HG03159 (cell line): ENCODE results near the gene GP2.
"Not testable (repeated sequence)": the region's sequence is repeated elsewhere in the genome, so short reads cannot be mapped to it uniquely, and the experiment has no call there.

ENCODE experiments used
- ATAC-seq: cut with Tn5 transposase; IDR thresholded peaks from one replicate; pipeline ENCODE4 v1.9.1; 2021; ENCODE audit warnings: mild to moderate bottlenecking, moderate library complexity; ENCODE audit not compliant: unreplicated experiment

GP2 gene

DNA sequence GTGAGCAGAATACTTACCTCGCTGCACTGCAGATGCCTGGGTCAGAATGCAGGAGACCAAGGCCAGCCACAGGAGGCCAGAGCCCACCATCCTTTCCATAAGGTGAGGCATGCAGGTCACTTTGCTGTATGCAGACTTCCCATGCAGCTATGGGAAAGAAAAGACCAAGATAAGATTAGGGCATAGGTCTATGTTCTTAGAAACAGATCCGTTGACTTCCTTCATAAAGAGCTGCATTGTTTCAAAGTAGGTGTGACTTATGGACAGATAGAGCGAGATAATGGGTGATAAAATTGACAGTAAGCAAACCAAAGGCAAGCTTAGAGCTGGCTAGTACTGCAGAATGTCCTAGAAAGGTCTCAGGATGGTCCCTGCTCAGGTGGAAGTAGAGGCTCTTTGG, 992 bp downstream of the GP2 start:
- no peak for ATAC-seq

GRCh38 chr16:20325005-20325404, 2.3 kb downstream of the GP2 start:
- no peak for ATAC-seq

DNA sequence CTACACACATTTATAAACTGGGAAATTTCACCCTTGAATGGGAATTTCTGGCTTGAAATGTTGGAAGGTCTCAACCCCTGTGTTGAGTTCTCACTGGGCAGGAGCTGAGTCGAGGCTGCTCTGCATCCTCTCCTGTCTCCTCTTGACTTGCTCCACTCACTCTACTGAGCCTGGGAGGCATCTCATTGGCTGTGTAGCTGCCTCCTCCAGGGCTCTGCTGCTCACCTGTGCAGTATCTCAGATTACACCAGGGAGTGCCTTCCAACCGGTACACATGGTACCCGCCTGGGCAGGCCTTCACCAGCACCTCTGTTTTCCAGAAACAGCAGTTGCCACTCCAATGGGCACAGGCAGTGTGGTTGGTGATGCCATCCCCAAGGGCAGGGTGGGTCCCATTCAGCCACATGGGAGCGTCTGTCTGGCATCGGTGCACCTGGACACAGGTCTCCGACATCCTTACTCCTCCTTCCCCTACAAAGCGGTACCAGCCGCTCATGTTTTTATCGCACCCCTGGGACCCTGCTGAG, 3.7 kb downstream of the GP2 start:
- no peak for ATAC-seq

DNA sequence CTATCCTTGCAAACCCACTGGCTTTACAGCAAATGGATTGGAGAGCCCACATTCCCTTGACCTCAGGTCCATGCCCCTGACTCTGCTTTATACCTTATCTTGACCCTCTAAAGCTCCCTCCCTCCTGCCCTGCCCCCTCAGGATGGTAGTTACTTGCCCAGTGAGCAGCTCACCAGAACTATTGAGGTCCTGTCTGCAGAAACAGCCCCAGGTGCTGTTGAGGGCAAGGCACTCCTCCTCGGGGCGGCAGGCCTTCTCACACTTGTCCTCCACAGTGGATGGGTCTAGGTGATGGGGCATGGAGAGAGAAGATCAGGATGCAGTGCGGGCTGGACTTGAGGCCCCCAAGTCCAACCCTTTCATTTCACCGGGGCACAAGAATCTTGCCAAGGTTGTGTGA, 4.6 kb downstream of the GP2 start:
- ATAC-seq: no peak

- no peak for ATAC-seq
Observed at GRCh38 chr16:20321671-20322070, 5.6 kb downstream of the GP2 start.

- ATAC-seq: not testable (repeated sequence)
Observed at GRCh38 chr16:20321051-20321450, 6.3 kb downstream of the GP2 start.

DNA sequence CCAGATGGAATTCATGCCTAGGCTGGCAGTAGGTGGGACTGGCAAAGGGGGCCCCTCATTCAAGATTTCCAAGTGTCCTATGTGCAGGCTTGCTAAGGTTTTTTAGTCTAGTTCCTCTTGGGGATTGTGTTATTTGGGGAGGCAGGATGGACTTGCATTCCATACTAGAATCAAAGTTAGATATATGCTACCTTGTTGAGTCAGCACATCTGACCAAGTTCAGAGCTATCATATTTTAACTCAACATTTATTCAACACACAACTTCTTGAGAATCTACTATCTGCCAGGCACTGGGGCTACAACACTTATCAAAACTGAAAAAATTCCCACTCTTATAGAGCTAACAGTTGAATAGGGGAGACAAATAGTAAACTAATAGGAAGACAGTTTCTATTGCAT, 6.7 kb downstream of the GP2 start:
- ATAC-seq: no peak

GRCh38 chr16:20320178-20320577, 7.1 kb downstream of the GP2 start:
- no peak for ATAC-seq

- ATAC-seq: no peak
Observed at GRCh38 chr16:20319406-20319805, 7.9 kb downstream of the GP2 start.

DNA sequence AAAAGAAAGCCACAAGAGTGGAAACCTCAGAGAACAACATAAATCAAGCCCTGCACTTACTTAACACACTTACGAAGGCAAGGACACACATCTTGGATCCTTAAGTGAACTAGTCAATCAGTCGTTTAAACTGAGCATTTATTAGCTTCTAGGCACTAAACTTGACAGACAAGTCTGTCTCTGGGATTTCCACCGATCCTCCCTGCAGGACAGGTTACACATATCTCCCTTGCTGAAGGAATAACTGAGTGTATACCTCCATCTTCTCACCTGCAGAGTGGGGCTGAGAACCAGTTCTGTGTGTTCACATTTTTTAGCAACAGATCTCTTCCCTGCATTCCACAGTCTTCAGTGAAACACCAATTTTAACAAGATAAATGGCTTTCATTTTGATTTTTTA, 8.9 kb downstream of the GP2 start:
- no peak for ATAC-seq

DNA sequence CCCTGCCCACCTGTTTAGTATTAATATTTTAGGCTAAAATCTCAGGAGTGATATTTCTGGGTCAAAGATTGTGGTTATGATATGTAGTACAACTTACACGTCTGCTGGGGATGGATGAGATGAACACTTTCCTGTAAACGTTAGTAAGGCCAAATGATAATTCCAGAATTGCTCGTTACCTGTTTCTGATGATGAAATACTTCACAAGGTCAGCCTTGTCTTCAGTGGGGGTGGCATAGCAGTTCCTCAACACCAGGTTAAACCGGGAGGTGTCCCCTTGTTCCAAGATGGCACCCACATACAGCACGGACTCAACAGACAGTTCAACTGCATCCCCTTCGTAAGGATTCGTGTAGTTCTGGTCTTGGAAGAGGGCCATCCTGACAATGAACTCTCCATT, 9.3 kb downstream of the GP2 start:
- ATAC-seq: no peak

- ATAC-seq: no peak
Observed at GRCh38 chr16:20317117-20317516, 10.2 kb downstream of the GP2 start.

- ATAC-seq: no peak
Observed at GRCh38 chr16:20316715-20317114, 10.6 kb downstream of the GP2 start.

DNA sequence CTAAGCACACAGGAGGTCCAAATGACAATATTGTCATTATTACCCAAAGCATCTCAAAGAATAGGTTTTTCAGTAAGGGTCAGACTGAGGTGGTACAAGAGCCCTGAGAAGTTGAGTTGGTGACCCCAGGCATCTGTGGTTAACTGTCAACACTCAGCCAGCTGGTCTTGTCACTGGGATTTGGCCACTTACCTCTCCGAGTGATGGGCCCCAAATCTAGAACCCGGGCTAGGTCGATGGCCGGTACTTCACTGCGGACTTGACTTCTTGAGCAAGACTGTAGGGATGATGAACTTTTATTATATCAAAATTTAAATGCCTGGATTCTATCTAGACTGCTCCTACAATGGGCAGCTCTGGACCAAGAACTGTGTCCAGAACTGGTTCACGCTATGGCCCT, 11.5 kb downstream of the GP2 start:
- ATAC-seq: no peak

GRCh38 chr16:20314575-20314974, 12.7 kb downstream of the GP2 start:
- no peak for ATAC-seq

DNA sequence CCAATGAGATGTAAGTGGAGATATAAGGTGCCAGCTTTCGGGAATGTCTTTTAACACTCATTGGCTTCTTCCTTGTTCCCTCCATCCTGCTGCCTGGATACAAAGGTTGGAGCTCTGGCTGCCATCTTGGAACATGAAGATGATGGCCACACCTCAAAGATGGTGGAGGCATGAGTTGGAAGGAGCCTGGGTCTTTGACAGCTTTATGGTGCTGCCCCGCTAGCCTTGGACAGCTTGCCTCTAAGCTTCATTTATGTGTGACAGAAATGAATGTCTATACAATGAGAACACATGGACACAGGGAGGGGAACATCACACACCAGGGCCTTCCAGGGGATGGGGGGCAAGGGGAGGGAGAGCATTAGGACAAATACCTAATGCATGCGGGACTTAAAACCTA, 13.6 kb downstream of the GP2 start:
- no peak for ATAC-seq

DNA sequence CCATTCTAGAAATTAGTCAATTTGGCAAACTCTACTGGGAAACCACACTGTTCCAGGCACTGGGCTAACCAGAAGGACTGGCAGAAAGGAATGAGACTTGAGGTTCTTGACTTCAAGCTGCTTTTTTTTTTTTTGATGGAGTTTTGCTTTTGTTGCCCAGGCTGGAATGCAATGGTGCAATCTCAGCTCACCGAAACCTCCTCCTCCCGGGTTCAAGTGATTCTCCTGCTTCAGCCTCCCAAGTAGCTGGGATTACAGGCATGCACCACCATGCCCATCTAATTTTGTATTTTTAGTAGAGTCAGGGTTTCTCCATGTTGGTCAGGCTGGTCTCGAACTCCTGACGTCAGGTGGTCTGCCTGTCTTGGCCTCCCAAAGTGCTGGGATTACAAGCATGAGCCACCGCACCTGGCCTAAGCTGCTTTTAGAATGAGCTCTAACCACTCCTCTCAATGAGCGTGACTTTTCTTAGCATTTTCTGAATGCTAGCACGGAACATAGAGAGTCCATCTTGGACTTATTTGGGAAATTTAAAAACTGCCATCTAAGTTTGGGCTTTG, 14.7 kb downstream of the GP2 start:
- not testable (repeated sequence) for ATAC-seq

- no peak for ATAC-seq
Observed at GRCh38 chr16:20311548-20311947, 15.8 kb downstream of the GP2 start.

DNA sequence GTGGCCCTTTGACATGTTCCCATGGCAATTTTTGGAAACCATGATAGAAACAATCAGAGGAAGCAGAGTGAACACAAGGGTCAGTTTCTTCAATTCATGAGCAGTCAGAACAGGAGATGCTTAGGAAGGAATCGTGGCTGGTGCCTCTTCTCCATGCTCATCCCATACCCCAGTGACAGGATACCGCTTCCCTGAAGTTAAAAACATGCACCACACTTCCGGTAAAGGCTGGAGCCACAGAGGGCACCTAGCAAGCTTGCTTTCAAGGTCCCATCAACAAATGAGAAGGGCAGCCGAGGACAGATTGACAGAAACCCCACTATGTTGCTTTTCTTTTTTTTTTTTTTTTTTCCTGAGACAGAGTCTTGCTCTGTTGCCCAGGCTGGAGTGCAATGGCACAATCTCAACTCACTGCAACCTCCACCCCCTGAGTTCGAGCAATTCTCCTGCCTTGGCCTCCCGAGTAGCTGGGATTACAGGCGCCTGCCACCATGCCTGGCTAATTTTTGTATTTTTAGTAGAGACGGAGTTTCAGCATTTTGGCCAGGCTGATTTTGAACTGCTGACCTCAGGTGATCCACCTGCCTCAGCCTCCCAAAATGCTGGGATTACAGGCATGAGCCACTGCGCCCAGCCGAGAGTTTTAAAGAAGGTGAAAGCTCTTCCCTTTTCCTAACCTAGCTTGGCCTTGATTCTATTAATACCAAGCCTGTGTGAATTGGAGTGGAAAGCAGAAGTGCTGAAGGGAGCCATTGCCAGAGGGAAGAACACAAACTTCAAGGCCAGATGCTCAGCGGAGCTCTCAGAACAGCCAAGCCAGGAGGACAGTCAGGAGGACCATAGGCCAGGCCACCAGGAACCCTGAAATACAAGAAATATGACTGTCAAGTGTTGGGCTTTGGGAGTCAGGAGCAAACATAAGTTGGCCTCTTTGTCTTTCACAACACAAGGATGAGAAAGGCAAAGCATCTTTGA, 16.6 kb downstream of the GP2 start:
- ATAC-seq: no peak

- no peak for ATAC-seq
Observed at GRCh38 chr16:20309786-20310185, 17.5 kb downstream of the GP2 start.

- no peak for ATAC-seq
Observed at GRCh38 chr16:20308801-20309590, 18.3 kb downstream of the GP2 start.
